ENCODE data around the gene TRIM48.
"Not testable (repeated sequence)": the region's sequence is repeated elsewhere in the genome, so short reads cannot be mapped to it uniquely, and the experiment has no call there.

The TRIM48 gene

GRCh38 chr11:55261855-55262254, at the start of gene TRIM48:
TSS of gene TRIM48 (plus strand) at chr11:55262155. CDS start at chr11:55262268, 113 bp downstream.
- DNase-seq (ENCODE audit: low read depth) = not testable (repeated sequence)

DNA sequence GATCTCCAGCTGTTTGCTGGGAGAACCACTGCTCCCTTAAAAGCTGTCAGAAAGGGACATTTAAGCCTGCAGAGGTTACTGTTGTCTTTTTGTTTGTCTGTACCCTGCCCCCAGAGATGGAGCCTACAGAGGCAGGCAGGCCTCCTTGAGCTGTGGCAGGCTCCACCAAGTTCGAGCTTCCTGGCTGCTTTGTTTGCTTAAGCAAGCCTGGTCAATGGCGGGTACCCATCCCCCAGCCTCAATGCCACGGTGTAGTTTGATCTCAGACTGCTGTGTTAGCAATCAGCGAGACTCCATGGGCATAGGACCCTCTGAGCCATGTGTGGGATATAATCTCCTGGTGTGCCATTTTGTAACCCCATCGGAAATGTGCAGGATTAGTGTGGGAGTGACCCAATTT, 23.6 kb upstream of the TRIM48 start:
- not testable (repeated sequence) for DNase-seq (ENCODE audit: low read depth)

GRCh38 chr11:55263081-55263480, 1.1 kb downstream of the TRIM48 start:
- DNase-seq (ENCODE audit: low read depth) = no peak
